DOHH2 (cell line): ENCODE results near the gene FAM177A1.

ENCODE experiments used
- H3F3A ChIP-seq: fragments of 200-600 bp; sonication (generic), shearing (Covaris generic); 2 replicates; pipeline ENCODE4 v1.6.0; 2016; ENCODE audit warnings: antibody characterized with exemption, mild to moderate bottlenecking; ENCODE audit not compliant: control insufficient read depth, insufficient read depth
- H3K27ac ChIP-seq: fragments of 200-600 bp; sonication (generic); 2 replicates; pipeline ENCODE4 v1.5.1; 2014; ENCODE audit warnings: low read depth, mild to moderate bottlenecking, low read length, moderate library complexity
- H3K27me3 ChIP-seq: fragments of 200-600 bp; sonication (generic); 2 replicates; pipeline ENCODE4 v1.6.1; 2014; ENCODE audit warnings: mild to moderate bottlenecking, low read length, mixed read lengths; ENCODE audit not compliant: control insufficient read depth
- H3K36me3 ChIP-seq: fragments of 200-600 bp; sonication (generic); 2 replicates; pipeline ENCODE4 v1.6.1; 2014; ENCODE audit warnings: mild to moderate bottlenecking, low read length, moderate library complexity, mixed read lengths; ENCODE audit not compliant: control insufficient read depth
- H3K4me1 ChIP-seq: fragments of 200-600 bp; sonication (generic); 2 replicates; pipeline ENCODE4 v1.6.1; 2014; ENCODE audit warnings: mild to moderate bottlenecking, low read length, mixed read lengths; ENCODE audit not compliant: control insufficient read depth
- H3K4me2 ChIP-seq: fragments of 200-600 bp; sonication (generic); 2 replicates; pipeline ENCODE4 v1.6.0; 2014; ENCODE audit warnings: mild to moderate bottlenecking, low read length, moderate library complexity
- H3K4me3 ChIP-seq: fragments of 200-600 bp; sonication (generic); 2 replicates; pipeline ENCODE4 v1.5.1; 2014; ENCODE audit warnings: mild to moderate bottlenecking, low read length, mixed read lengths
- H3K79me2 ChIP-seq: fragments of 200-600 bp; sonication (generic); 2 replicates; pipeline ENCODE4 v1.6.1; 2014; ENCODE audit warnings: mild to moderate bottlenecking, low read length, mixed read lengths; ENCODE audit not compliant: control insufficient read depth
- H3K9me2 ChIP-seq: fragments of 200-600 bp; sonication (generic); replicated peaks from 2 replicates; pipeline ENCODE4 v1.6.1; 2014; ENCODE audit warnings: mild to moderate bottlenecking, low read length, mixed read lengths; ENCODE audit not compliant: control insufficient read depth
- H3K9me3 ChIP-seq: fragments of 200-600 bp; sonication (generic); 2 replicates; pipeline ENCODE4 v1.6.1; 2014; ENCODE audit warnings: antibody characterized with exemption, low read length, mixed read lengths; ENCODE audit not compliant: control insufficient read depth, insufficient read depth
- H4K20me1 ChIP-seq: fragments of 200-600 bp; sonication (generic); 2 replicates; pipeline ENCODE4 v1.6.0; 2014; ENCODE audit warnings: low read depth, mild to moderate bottlenecking, antibody characterized with exemption, low read length, moderate library complexity; ENCODE audit not compliant: control insufficient read depth, insufficient read depth
- CTCF ChIP-seq: fragments of 200-600 bp; sonication (generic); IDR thresholded peaks from one replicate; pipeline ENCODE4 v1.5.1; 2014; ENCODE audit warnings: antibody characterized with exemption, mild to moderate bottlenecking, low read depth, low read length; ENCODE audit not compliant: poor library complexity, severe bottlenecking
- EZH2phosphoT487 ChIP-seq: fragments of 200-600 bp; sonication (generic); IDR thresholded peaks from 2 replicates; pipeline ENCODE4 v1.6.1; 2017; ENCODE audit warnings: borderline replicate concordance, mild to moderate bottlenecking, antibody characterized with exemption, low read length, moderate library complexity, mixed read lengths

FAM177A1 gene

DNA sequence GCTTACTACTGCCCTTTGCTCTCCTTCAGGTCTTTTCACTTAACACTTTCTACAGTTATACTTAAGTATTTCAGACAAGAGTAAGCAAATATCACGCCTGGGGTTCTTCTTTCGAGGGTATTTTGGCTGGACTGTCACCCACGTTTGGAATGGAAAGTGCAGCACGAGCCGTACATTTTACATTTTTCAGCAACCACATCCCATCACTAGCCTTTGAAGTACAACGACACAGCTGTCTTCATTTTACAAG, 349 bp upstream of the FAM177A1 start:
- Histone ChIP-seq H3K4me3 (peak overlapping the region; percentile 86), H3K4me1 (peaks cover 21% of the 10 kb centered on the region), H3F3A (peaks cover 10% of the 10 kb centered on the region), H3K36me3 (no peaks in the 10 kb centered on the region), H4K20me1 (no peaks in the 10 kb centered on the region), H3K27ac (no peak overlapping the region), H3K79me2 (no peaks in the 10 kb centered on the region), H3K9me3 (no peaks in the 10 kb centered on the region), H3K9me2 (no peaks in the 10 kb centered on the region), H3K27me3 (no peaks in the 10 kb centered on the region), H3K4me2 (peak overlapping the region; percentile 85)
- TF ChIP-seq EZH2phosphoT487 (no peak), CTCF (no peak)

- peaks cover 21% of the 10 kb centered on the region for H3K4me1 ChIP-seq
- H3K27ac ChIP-seq: 0 out of 2 replicates have a peak overlapping the region, but pooled peaks have one; percentile 21
- peak overlapping the region; percentile 85 for H3K4me2 ChIP-seq
- no peaks in the 10 kb centered on the region for H3K36me3 ChIP-seq
- H3K27me3 ChIP-seq: no peaks in the 10 kb centered on the region
- no peaks in the 10 kb centered on the region for H3K9me3 ChIP-seq
- TF ChIP-seq EZH2phosphoT487: no peak
- H4K20me1 ChIP-seq: no peaks in the 10 kb centered on the region
- peaks cover 10% of the 10 kb centered on the region for H3F3A ChIP-seq
- H3K79me2 ChIP-seq: no peaks in the 10 kb centered on the region
- H3K4me3 ChIP-seq: peak overlapping the region; percentile 86
- H3K9me2 ChIP-seq: no peaks in the 10 kb centered on the region
These were observed 872 bp downstream of the FAM177A1 start for GRCh38 chr14:35046751-35047536.

GRCh38 chr14:35047976-35048513, 2.0 kb downstream of the FAM177A1 start:
- no peak for TF ChIP-seq CTCF
- no peak for TF ChIP-seq EZH2phosphoT487
- no peaks in the 10 kb centered on the region for H4K20me1 ChIP-seq
- H3K4me2 ChIP-seq: peak overlapping the region; percentile 85; the same call in 1 of the 2 replicates
- H3K4me1 ChIP-seq: peaks cover 21% of the 10 kb centered on the region
- H3K4me3 ChIP-seq: no peak overlapping the region
- no peaks in the 10 kb centered on the region for H3K27me3 ChIP-seq
- H3F3A ChIP-seq: peaks cover 10% of the 10 kb centered on the region
- H3K9me3 ChIP-seq: no peaks in the 10 kb centered on the region
- H3K79me2 ChIP-seq: no peaks in the 10 kb centered on the region
- H3K36me3 ChIP-seq: no peaks in the 10 kb centered on the region
- no peaks in the 10 kb centered on the region for H3K9me2 ChIP-seq
- H3K27ac ChIP-seq: no peak overlapping the region

DNA sequence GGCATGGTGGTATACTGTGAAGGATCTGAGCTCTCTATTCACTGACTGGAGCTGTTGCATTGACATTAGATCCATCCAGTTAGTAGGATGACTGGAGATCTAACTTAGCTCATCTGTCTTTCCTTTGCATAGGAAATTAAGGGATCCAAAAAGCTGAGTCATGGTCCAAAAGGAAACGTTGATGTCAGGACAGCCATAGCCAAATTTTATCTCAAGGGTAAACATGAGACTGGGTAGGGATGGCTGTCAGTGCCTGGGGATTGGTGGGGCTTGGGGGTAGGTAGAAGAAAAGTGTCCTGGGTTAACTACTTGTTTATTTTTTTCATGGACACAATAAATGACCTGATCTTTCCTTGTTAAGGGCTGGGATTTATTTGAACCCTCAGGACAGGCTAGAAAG, 4.6 kb downstream of the FAM177A1 start:
- no peak overlapping the region for H3K4me2 ChIP-seq
- H3K27me3 ChIP-seq: no peaks in the 10 kb centered on the region

More for the DNA sequence above, 4.6 kb downstream of the FAM177A1 start:
- H3K9me2 ChIP-seq: no peaks in the 10 kb centered on the region
- peaks cover 13% of the 10 kb centered on the region for H3K4me1 ChIP-seq
- H3K4me3 ChIP-seq: no peak overlapping the region
- H3K9me3 ChIP-seq: no peaks in the 10 kb centered on the region
- no peak overlapping the region for H3K27ac ChIP-seq
- TF ChIP-seq CTCF: no peak
- no peak for TF ChIP-seq EZH2phosphoT487
- H4K20me1 ChIP-seq: no peaks in the 10 kb centered on the region
- no peaks in the 10 kb centered on the region for H3K36me3 ChIP-seq
- H3K79me2 ChIP-seq: no peaks in the 10 kb centered on the region
- peaks cover 2% of the 10 kb centered on the region; the same call in 1 of the 2 replicates for H3F3A ChIP-seq
